Ishikawa (cell line): ENCODE data around the gene NKAP.

Source experiments
- CEBPB ChIP-seq: IDR thresholded peaks from 2 replicates; pipeline ENCODE4 v1.6.1; 2012
- EP300 ChIP-seq: IDR thresholded peaks from 2 replicates; pipeline ENCODE4 v1.6.1; 2012; ENCODE audit warnings: borderline replicate concordance
- FOXM1 ChIP-seq: IDR thresholded peaks from 2 replicates; pipeline ENCODE4 v1.6.1; 2012; ENCODE audit warnings: low read depth, borderline replicate concordance
- NFIC ChIP-seq: IDR thresholded peaks from 2 replicates; pipeline ENCODE4 v1.6.1; 2012
- RAD21 ChIP-seq: IDR thresholded peaks from 2 replicates; pipeline ENCODE4 v1.6.1; 2012; ENCODE audit warnings: low read depth
- REST ChIP-seq: IDR thresholded peaks from 2 replicates; pipeline ENCODE4 v1.6.1; 2012; ENCODE audit warnings: low read depth, mild to moderate bottlenecking
- TAF1 ChIP-seq: IDR thresholded peaks from 2 replicates; pipeline ENCODE4 v1.6.1; 2012; ENCODE audit warnings: low read depth, mild to moderate bottlenecking
- TCF12 ChIP-seq: IDR thresholded peaks from 2 replicates; pipeline ENCODE4 v1.6.1; 2012; ENCODE audit warnings: low read depth
- TEAD4 ChIP-seq: IDR thresholded peaks from 2 replicates; pipeline ENCODE4 v1.6.1; 2012
- USF1 ChIP-seq: IDR thresholded peaks from 2 replicates; pipeline ENCODE4 v1.6.1; 2012
- YY1 ChIP-seq: IDR thresholded peaks from 2 replicates; pipeline ENCODE4 v1.6.1; 2012; ENCODE audit warnings: low read depth
- ZBTB7A ChIP-seq: IDR thresholded peaks from 2 replicates; pipeline ENCODE4 v1.6.1; 2012; ENCODE audit warnings: low read depth
- TF ChIP-seq, protein P1 (sequence below): IDR thresholded peaks from 2 replicates; pipeline ENCODE4 v1.6.1; 2012

- no peak for TF ChIP-seq CEBPB
- no peak for TF ChIP-seq YY1
- TF ChIP-seq, protein P1, sequence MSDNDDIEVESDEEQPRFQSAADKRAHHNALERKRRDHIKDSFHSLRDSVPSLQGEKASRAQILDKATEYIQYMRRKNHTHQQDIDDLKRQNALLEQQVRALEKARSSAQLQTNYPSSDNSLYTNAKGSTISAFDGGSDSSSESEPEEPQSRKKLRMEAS = no peak
- TF ChIP-seq EP300 = no peak
- TF ChIP-seq FOXM1 = no peak
- TF ChIP-seq USF1 = no peak
- no peak for TF ChIP-seq TEAD4
- TF ChIP-seq RAD21 = no peak
- TF ChIP-seq ZBTB7A = no peak
- no peak for TF ChIP-seq TAF1
- TF ChIP-seq TCF12 = no peak
- no peak for TF ChIP-seq REST
- TF ChIP-seq NFIC = no peak
These were observed 42.7 kb upstream of the NKAP start for GRCh38 chrX:119986203-119986602.
